GM12872 (cell line): ENCODE data around the gene OR5A2.

Experiments
- TF ChIP-seq, protein P1 (sequence below): IDR thresholded peaks from 3 replicates; pipeline ENCODE4 v1.5.1; 2011; ENCODE audit warnings: low read depth, mild to moderate bottlenecking, low read length, moderate library complexity; ENCODE audit not compliant: insufficient read depth

Gene OR5A2

DNA sequence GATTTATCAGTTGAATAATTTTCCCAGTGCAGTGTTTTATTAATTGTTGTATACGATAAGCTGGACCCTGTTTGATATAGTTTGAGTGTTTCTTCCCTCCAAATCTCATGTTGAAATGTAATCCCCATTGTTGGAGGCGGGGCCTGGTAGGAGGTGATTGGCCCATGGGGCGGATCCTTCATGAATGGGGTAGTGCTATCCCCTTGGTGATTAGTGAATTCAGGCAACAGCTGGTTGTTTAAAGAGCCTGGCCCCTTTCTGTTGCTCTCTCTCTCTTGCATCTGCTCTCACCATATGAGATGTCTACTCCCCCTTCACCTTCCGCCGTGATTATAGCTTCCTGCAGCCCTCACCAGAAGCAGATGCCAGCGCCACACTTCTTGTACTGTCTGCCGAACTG lies 11.6 kb upstream of the OR5A2 start:
- TF ChIP-seq, protein P1, sequence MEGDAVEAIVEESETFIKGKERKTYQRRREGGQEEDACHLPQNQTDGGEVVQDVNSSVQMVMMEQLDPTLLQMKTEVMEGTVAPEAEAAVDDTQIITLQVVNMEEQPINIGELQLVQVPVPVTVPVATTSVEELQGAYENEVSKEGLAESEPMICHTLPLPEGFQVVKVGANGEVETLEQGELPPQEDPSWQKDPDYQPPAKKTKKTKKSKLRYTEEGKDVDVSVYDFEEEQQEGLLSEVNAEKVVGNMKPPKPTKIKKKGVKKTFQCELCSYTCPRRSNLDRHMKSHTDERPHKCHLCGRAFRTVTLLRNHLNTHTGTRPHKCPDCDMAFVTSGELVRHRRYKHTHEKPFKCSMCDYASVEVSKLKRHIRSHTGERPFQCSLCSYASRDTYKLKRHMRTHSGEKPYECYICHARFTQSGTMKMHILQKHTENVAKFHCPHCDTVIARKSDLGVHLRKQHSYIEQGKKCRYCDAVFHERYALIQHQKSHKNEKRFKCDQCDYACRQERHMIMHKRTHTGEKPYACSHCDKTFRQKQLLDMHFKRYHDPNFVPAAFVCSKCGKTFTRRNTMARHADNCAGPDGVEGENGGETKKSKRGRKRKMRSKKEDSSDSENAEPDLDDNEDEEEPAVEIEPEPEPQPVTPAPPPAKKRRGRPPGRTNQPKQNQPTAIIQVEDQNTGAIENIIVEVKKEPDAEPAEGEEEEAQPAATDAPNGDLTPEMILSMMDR: no peak

DNA sequence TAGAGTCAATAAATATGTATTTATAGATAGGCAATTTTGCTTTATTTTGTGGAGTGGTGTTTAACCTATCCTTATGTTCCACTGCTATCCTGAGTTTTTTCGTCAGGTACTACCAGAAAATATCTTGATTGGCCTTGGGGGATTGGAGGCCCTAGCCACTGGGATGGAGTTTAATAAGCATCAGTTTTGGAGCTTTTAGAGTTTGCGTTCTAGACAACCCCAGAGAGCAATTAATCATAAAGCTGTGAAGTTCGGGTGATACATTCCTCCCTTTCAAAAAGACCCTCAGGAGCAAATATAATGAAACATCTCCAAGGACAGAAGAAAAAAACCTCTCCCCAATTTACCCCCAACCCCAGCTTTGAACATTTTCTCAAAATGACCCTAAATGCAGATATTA lies 10.0 kb upstream of the OR5A2 start, which contains the start of gene OR5A1:
Gene OR5A1, plus strand, starts transcription at position 301 of the 400 bp plus-strand sequence. CDS start 6,700 bp downstream, outside the sequence.
- TF ChIP-seq, protein P1: no peak

DNA sequence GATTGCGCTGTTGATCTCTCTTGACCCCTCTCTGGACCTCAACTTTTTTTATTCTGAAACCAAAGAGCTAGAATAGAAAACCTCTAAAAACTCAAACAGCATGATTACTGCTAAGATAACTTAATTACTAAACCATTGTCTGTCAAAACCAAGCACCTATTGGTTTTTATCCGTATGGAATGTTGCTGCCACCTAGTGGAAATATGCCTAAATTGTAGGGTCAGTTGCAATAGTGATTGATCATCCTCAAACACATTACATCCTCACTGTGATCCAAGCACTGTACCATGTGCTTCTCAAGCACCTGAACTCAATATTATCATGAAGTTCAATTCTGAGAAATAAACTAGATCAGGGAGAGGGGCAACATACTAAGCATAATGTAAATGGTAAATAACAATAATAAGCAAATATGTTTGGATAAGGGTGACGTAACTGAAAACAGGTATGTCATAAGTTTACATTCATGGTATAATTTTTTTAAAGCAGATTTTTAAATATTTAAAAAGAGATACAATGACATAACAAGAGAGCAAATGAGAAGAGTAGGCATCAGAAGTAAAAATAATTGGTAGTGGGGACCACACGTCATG lies 3.8 kb upstream of the OR5A2 start:
- TF ChIP-seq, protein P1: peak; percentile 70

DNA sequence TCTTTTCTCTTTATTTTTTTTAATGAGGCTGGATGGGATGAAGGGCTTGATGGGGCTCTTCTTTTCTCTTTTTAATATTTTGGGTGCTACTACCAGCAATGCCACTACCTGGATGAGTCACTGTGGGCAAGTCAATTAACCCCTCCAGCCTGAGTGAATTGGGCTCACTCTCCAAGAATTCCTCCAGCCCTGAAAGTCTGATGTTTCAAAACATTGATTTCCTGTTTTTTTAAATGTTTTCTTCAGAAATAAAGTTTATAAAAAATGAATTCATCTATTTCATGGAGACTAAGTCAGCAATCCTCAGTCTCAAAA lies 812 bp upstream of the OR5A2 start:
- TF ChIP-seq, protein P1: no peak

DNA sequence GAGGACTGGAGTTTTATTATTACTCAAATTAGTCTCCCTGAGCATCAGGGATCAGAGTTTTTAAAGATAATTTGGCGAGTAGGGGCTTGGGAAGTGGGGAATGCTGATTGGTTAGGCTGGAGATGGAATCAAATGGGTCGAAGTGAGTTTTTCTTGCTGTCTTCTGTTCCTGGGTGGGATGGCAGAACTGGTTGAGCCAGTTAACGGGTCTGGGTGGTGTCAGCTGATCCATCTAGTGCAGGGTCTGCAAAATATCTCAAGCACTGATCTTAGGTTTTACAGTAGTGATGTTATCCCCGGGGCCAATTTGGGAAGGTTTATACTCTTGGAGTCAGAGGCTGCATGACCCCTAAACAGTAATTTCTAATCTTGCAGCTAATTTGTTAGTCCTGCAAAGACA lies 1.1 kb downstream of the OR5A2 start:
- TF ChIP-seq, protein P1: no peak

DNA sequence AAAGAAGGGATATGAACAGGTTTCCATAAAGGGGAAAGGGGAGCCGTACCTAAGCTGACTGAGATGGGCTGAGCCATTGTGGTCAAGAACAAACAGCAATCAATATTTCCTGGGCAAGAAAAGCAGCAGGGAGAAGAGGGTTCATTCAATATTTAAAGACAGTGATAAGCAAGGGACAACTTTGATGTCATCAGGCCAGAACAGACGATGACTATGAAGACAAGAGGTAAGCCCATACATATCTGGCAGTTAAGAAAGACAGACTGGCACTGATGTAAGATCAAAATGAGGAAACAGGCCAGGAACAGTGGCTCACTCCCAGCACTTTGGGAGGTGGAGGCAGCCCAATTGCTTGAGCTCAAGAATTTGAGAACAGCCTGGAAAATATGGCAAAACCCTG lies 2.4 kb downstream of the OR5A2 start:
- TF ChIP-seq, protein P1: no peak

DNA sequence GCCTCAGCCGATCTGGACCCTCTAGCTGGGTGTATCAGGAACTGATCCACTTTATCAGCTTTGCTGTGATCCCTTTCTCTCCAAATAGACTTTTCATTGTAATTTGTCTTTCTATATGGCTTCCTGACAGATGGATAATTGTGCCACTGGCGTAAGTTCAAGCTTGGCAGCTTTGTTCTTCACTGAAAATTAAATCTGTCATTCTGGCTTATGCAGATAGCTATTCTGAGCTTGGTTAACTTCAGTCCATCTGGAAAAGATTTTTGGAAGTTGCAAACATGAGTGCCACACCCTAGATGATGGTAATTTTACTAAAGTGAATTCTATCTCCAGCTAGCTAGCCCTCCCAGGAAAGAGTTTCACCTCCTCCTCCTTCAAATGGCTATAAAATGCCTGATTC lies 8.1 kb downstream of the OR5A2 start:
- TF ChIP-seq, protein P1: no peak
